Transverse colon (tissue), 4 donors: ENCODE measurements around the gene FAM83G. TPM values are rescaled to one million over a fixed set of nuclear protein-coding genes. Genes with fewer than 3 reads are reported as not detected.

Experiments
- DNase-seq: peaks from one replicate; pipeline ENCODE4 v3.0.0-alpha.2; 2019
- H3K27ac ChIP-seq, 4 donors: fragments of 200-600 bp; sonication (generic); 2 replicates each; pipeline ENCODE4 v1.5.1; 2016 to 2018; ENCODE audit warnings: inconsistent platforms in 4 of 4
- H3K27me3 ChIP-seq: fragments of 200-600 bp; sonication (generic); 2 replicates; pipeline ENCODE4 v1.5.1; 2017; ENCODE audit warnings: inconsistent platforms
- H3K36me3 ChIP-seq, 4 donors: fragments of 200-600 bp; sonication (generic); 2 replicates each; pipeline ENCODE4 v1.5.1; 2017 to 2019; ENCODE audit warnings: inconsistent platforms in 4 of 4
- H3K4me1 ChIP-seq, 4 donors: fragments of 200-600 bp; sonication (generic); 2 replicates each; pipeline ENCODE4 v1.5.1; 2017 to 2020; ENCODE audit warnings: inconsistent platforms in 4 of 4
- H3K4me3 ChIP-seq, 4 donors: fragments of 200-600 bp; sonication (generic); 1 replicate in 1 of 4; 2 replicates in 3 of 4; pipeline versions ENCODE4 v1.5.1 to v1.6.1; 2017 to 2019; ENCODE audit warnings: inconsistent platforms in 4 of 4
- H3K9me3 ChIP-seq, 2 donors: fragments of 200-600 bp; sonication (generic); 2 replicates each; pipeline ENCODE4 v1.5.1; 2017 to 2019; ENCODE audit warnings: inconsistent platforms in 2 of 2
- CTCF ChIP-seq, 5 experiments: fragments of 200-600 bp in 3 of 5; fragments of 450-650 bp in 2 of 5; sonication (generic) in 3 of 5; IDR thresholded peaks; 1 replicate in 2 of 5; 2 replicates in 3 of 5; pipeline ENCODE4 v1.5.1; 2016 to 2017; ENCODE audit warnings: antibody characterized with exemption in 5 of 5, inconsistent platforms in 3 of 5, mild to moderate bottlenecking in 2 of 5, moderate library complexity in 1 of 5
- EP300 ChIP-seq: sonication (generic); formaldehyde crosslinking; IDR thresholded peaks from one replicate; pipeline ENCODE4 v1.6.1; 2017; ENCODE audit warnings: antibody characterized with exemption, low read depth
- POLR2A ChIP-seq: fragments of 450-650 bp; IDR thresholded peaks from one replicate; pipeline ENCODE4 v1.6.1; 2016; ENCODE audit warnings: antibody characterized with exemption, mild to moderate bottlenecking, moderate library complexity
- POLR2AphosphoS5 ChIP-seq, 3 donors: sonication (generic); formaldehyde crosslinking; IDR thresholded peaks; one replicate each; pipeline ENCODE4 v1.6.1; 2016; ENCODE audit warnings: antibody characterized with exemption in 3 of 3
- WGBS, 2 donors: methylation state at CpG; one replicate each; pipeline ENCODE4 v1.1.5; 2018; ENCODE audit warnings: low coverage in 1 of 2; 5-methylcytosine and 5-hydroxymethylcytosine counted together
- in situ Hi-C, 4 donors: fragments of 200-750 bp; cut with MboI; loops; one replicate each; pipeline versions ENCODE4 v1.15.0 to v1.15.1; 2017; ENCODE audit warnings: low sequenced_read_pairs in 3 of 4, low pct_ligation_motif_present in 1 of 4, low pct_unique_long_range_greater_than_20kb in 1 of 4
- intact Hi-C: fragments of 100-400 bp; cut with DNase I; formaldehyde crosslinking; loops from one replicate; pipeline ENCODE4 v1.15.1; 2023; ENCODE audit warnings: low total_unique reads
- total RNA-seq, 4 donors: library from RNA; depleted of rRNA; stranded (reverse); fragments of >200 nt; gene quantifications; one replicate each; pipeline ENCODE4 v1.1.0, GENCODE V29; 2016

Gene FAM83G
- total RNA-seq, 4 donors from 2014 or later: 33.6 to 75.6 (median 39.4) TPM

GRCh38 chr17:18967916-18968315 lies 36.6 kb downstream of the FAM83G start:
- in situ Hi-C loops: no loop called here
- DNase-seq: no peak

GRCh38 chr17:18966831-18967624 lies 37.5 kb downstream of the FAM83G start:
- in situ Hi-C loops: no loop called here
- TF ChIP-seq POLR2A (no peak), CTCF (IDR thresholded peaks at IDR 0.05) (no peak), POLR2AphosphoS5 (IDR thresholded peaks at IDR 0.05) (no peak), EP300 (no peak)
- 59 to 72% methylated on average over 8 to 17 of the region's 19 CpGs for WGBS, 2 donors
- H3K9me3 ChIP-seq: no peaks in the 10 kb centered on the region
- H3K4me1 ChIP-seq: peaks cover 17 to 42% (median 34%) of the 10 kb centered on the region in 4 donors
- H3K27ac ChIP-seq: no peak overlapping the region
- DNase-seq: peak; percentile 7
- H3K4me3 ChIP-seq: no peak overlapping the region
- intact Hi-C loops: no loop called here
- no peaks in the 10 kb centered on the region for H3K27me3 ChIP-seq
- no peaks in the 10 kb centered on the region for H3K36me3 ChIP-seq

More at GRCh38 chr17:18967916-18968315, 36.6 kb downstream of the FAM83G start:
- H3K27me3 ChIP-seq: no peaks in the 10 kb centered on the region
- 45% methylated on average over 4 of the region's 4 CpGs; no CpG with 5 or more reads in 1 of the 2 donors for WGBS, 2 donors
- peaks cover 17 to 42% (median 34%) of the 10 kb centered on the region in 4 donors for H3K4me1 ChIP-seq
- H3K4me3 ChIP-seq: no peak overlapping the region
- no peaks in the 10 kb centered on the region for H3K36me3 ChIP-seq
- H3K9me3 ChIP-seq: no peaks in the 10 kb centered on the region
- intact Hi-C loops: no loop called here
- TF ChIP-seq POLR2AphosphoS5 (IDR thresholded peaks at IDR 0.05) (no peak), POLR2A (no peak), EP300 (no peak), CTCF (IDR thresholded peaks at IDR 0.05) (no peak)
- peak overlapping the region in 3 of 4 donors; percentile 80 to 89 (median 83) for H3K27ac ChIP-seq

GRCh38 chr17:18965530-18966236 lies 38.9 kb downstream of the FAM83G start:
- H3K4me3 ChIP-seq: no peak overlapping the region
- no peaks in the 10 kb centered on the region for H3K27me3 ChIP-seq
- in situ Hi-C loops (no loop called here), intact Hi-C loops (no loop called here)
- H3K4me1 ChIP-seq: peaks cover 16 to 40% (median 34%) of the 10 kb centered on the region in 4 donors
- H3K27ac ChIP-seq: no peak overlapping the region
- 75 to 83% methylated on average over 3 to 14 of the region's 14 CpGs for WGBS, 2 donors
- TF ChIP-seq POLR2AphosphoS5 (IDR thresholded peaks at IDR 0.05) (no peak), CTCF (IDR thresholded peaks at IDR 0.05) (no peak), EP300 (no peak), POLR2A (no peak)
- H3K36me3 ChIP-seq: no peaks in the 10 kb centered on the region
- no peaks in the 10 kb centered on the region for H3K9me3 ChIP-seq
- DNase-seq: no peak

- Histone ChIP-seq H3K9me3 (no peaks in the 10 kb centered on the region), H3K4me1 (peaks cover 10 to 29% (median 24%) of the 10 kb centered on the region in 4 donors), H3K27ac (no peak overlapping the region), H3K4me3 (no peak overlapping the region), H3K36me3 (no peaks in the 10 kb centered on the region), H3K27me3 (no peaks in the 10 kb centered on the region)
- in situ Hi-C loops: no loop called here
- intact Hi-C loops: no loop called here
- TF ChIP-seq POLR2AphosphoS5 (IDR thresholded peaks at IDR 0.05): no peak
- no peak for TF ChIP-seq POLR2A
- TF ChIP-seq CTCF (IDR thresholded peaks at IDR 0.05): no peak
- no peak for TF ChIP-seq EP300
- DNase-seq: no peak
- WGBS, 2 donors: 89 to 94% methylated on average over 5 to 9 of the region's 9 CpGs
These were observed 40.0 kb downstream of the FAM83G start for GRCh38 chr17:18964550-18964949.
